ENCODE results near the gene OR2T1. TPM values are rescaled to one million over a fixed set of nuclear protein-coding genes. Genes with fewer than 3 reads are reported as not detected.
"Not testable (repeated sequence)": the region's sequence is repeated elsewhere in the genome, so short reads cannot be mapped to it uniquely, and the experiment has no call there.

Gene OR2T1
- polyA plus RNA-seq, 1 of the 3 experiments (the other 2 are of a cell fraction) = not detected

DNA sequence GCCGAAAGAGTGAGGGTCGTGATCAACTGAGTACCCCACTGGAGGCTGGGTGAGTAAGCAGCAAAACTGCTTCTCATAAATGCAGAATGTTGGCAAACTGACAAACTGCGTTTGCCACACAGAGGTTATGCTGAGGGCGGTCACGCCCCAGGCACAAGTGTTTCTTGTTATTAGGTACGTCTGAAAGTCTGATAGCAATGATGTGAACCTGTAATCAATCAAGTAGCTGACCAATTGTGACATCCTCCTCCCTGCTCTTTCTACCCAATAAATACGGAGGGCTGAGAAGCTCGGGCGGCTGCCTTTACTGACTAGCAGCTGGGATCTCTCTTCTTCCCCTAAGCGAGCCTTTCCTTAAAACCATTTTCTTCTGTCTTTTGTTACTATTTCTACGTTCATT, 28.8 kb downstream of the OR2T1 start:
- H3K9me2 ChIP-seq; POLR2A ChIA-PET; H3K9ac ChIP-seq; H3K27ac ChIP-seq (ENCODE audit: low read depth in 2 of 2, low read length in 1 of 2); H2AFZ ChIP-seq (ENCODE audit: low read depth); H3F3A ChIP-seq (replicated peaks; ENCODE audit: insufficient read depth); H3K4me2 ChIP-seq; H4K20me1 ChIP-seq (ENCODE audit: insufficient read depth); H3K36me3 ChIP-seq (replicated peaks in 1 of 2; ENCODE audit: control insufficient read depth in 1 of 2, insufficient read depth in 2 of 2, low read length in 1 of 2); H3K9me3 ChIP-seq; CTCF ChIA-PET; H3K4me1 ChIP-seq (ENCODE audit: control insufficient read depth in 1 of 2, insufficient read depth in 2 of 2, low read depth in 1 of 2, low read length in 1 of 2); H3K27me3 ChIP-seq (ENCODE audit: insufficient read depth); DNase-seq; H3K79me2 ChIP-seq (ENCODE audit: insufficient read depth); H3K4me3 ChIP-seq (ENCODE audit: low read depth in 2 of 2, low read length in 1 of 2): not testable (repeated sequence)
- 3% methylated on average over 11 of the region's 11 CpGs for WGBS (ENCODE audit: low lambda C conversion rate)

DNA sequence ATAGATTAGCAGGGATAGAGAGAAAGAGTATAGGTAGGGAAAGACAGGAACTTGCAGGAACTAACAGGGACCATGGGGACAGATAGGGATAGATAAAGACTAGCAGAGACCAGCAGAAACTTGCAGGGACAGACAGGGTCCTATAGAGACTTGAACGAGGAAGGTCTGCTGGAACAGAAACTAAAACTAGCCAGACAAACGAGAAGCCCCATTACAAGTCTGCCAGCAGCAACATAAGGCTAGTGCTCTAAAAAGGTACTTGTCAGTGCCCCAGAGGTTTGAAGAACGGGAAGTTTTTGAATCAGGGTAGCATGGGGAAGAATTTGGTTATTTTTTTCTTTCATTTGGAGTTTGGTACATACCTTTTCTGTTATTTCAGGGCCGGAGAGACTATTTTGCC, 29.4 kb downstream of the OR2T1 start:
- H3K9ac ChIP-seq; POLR2A ChIA-PET; H3K4me3 ChIP-seq (ENCODE audit: low read depth in 2 of 2, low read length in 1 of 2); H3K27me3 ChIP-seq (ENCODE audit: insufficient read depth); H3K36me3 ChIP-seq (replicated peaks in 1 of 2; ENCODE audit: control insufficient read depth in 1 of 2, insufficient read depth in 2 of 2, low read length in 1 of 2); CTCF ChIA-PET; H3K27ac ChIP-seq (ENCODE audit: low read depth in 2 of 2, low read length in 1 of 2); H2AFZ ChIP-seq (ENCODE audit: low read depth); H3K9me3 ChIP-seq; H3K4me1 ChIP-seq (ENCODE audit: control insufficient read depth in 1 of 2, insufficient read depth in 2 of 2, low read depth in 1 of 2, low read length in 1 of 2); H3K4me2 ChIP-seq; DNase-seq; H3K79me2 ChIP-seq (ENCODE audit: insufficient read depth); H4K20me1 ChIP-seq (ENCODE audit: insufficient read depth); H3F3A ChIP-seq (replicated peaks; ENCODE audit: insufficient read depth); H3K9me2 ChIP-seq: not testable (repeated sequence)
- WGBS (ENCODE audit: low lambda C conversion rate) = 1% methylated on average over 4 of the region's 4 CpGs

DNA sequence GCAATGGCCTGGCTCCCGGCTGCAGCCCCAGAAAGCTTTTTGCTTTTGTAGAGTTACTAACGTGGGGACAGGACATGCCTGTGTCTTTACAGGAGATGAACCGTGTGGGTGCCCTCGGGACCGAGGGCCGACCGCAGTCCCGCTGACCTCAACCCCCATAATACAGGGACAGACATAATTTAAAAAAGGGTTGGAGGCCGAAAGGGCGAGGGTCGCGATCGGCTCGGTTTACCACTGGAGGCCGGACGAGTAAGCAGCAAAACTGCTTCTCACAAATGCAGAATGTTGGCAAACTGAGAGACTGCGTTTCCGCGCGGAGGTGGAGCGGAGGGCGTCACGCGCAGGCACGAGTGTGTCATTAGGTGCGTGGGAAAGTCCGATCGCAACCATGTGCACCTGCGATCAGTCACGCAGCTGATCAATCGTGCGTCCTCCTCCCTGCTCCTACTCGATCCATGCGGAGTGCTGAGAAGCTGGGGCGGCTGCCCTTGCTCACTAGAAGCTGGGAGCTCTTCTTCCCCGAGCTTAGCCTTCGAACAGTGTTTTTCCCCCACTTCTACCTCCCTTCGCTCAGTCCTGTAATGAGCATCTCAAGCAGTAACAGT, 31.1 kb downstream of the OR2T1 start:
- H3K27ac ChIP-seq (ENCODE audit: low read depth in 2 of 2, low read length in 1 of 2); H3K9me2 ChIP-seq; H3K9me3 ChIP-seq; H3K79me2 ChIP-seq (ENCODE audit: insufficient read depth); POLR2A ChIA-PET; H3K4me3 ChIP-seq (ENCODE audit: low read depth in 2 of 2, low read length in 1 of 2); H3K4me2 ChIP-seq; CTCF ChIA-PET; H3K36me3 ChIP-seq (replicated peaks in 1 of 2; ENCODE audit: control insufficient read depth in 1 of 2, insufficient read depth in 2 of 2, low read length in 1 of 2); H3K27me3 ChIP-seq (ENCODE audit: insufficient read depth); H4K20me1 ChIP-seq (ENCODE audit: insufficient read depth); H3K4me1 ChIP-seq (ENCODE audit: control insufficient read depth in 1 of 2, insufficient read depth in 2 of 2, low read depth in 1 of 2, low read length in 1 of 2); H2AFZ ChIP-seq (ENCODE audit: low read depth); DNase-seq; H3K9ac ChIP-seq; H3F3A ChIP-seq (replicated peaks; ENCODE audit: insufficient read depth): not testable (repeated sequence)
- 37% methylated on average over 27 of the region's 38 CpGs for WGBS (ENCODE audit: low lambda C conversion rate)

DNA sequence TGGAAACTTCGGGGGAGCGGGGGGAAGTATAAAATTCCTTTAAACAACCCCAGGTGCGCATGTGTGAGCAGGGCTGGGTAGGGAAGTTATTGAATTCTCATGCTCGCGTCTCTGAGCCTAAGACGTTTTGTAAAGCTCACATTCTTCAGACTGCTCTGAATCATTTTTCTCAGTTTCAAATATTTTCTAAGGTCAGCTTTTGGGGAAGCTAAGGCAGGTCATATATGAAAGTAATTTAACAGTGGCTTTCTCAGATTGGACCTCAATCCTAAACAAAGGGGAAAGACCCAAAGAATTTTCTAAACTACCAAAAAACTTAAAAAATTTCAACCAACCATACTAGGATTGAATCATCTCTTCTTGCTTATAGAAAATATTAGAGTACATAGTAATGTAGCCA, 32.1 kb downstream of the OR2T1 start:
- H3K27me3 ChIP-seq (ENCODE audit: insufficient read depth); H3F3A ChIP-seq (replicated peaks; ENCODE audit: insufficient read depth); H3K27ac ChIP-seq (ENCODE audit: low read depth in 2 of 2, low read length in 1 of 2); DNase-seq; POLR2A ChIA-PET; H4K20me1 ChIP-seq (ENCODE audit: insufficient read depth); H3K4me1 ChIP-seq (ENCODE audit: control insufficient read depth in 1 of 2, insufficient read depth in 2 of 2, low read depth in 1 of 2, low read length in 1 of 2); H3K9me2 ChIP-seq; H3K79me2 ChIP-seq (ENCODE audit: insufficient read depth); H3K9ac ChIP-seq; H2AFZ ChIP-seq (ENCODE audit: low read depth); H3K4me3 ChIP-seq (ENCODE audit: low read depth in 2 of 2, low read length in 1 of 2); CTCF ChIA-PET; H3K9me3 ChIP-seq; H3K36me3 ChIP-seq (replicated peaks in 1 of 2; ENCODE audit: control insufficient read depth in 1 of 2, insufficient read depth in 2 of 2, low read length in 1 of 2); H3K4me2 ChIP-seq: not testable (repeated sequence)
- WGBS (ENCODE audit: low lambda C conversion rate) = 20% methylated on average over 6 of the region's 6 CpGs

DNA sequence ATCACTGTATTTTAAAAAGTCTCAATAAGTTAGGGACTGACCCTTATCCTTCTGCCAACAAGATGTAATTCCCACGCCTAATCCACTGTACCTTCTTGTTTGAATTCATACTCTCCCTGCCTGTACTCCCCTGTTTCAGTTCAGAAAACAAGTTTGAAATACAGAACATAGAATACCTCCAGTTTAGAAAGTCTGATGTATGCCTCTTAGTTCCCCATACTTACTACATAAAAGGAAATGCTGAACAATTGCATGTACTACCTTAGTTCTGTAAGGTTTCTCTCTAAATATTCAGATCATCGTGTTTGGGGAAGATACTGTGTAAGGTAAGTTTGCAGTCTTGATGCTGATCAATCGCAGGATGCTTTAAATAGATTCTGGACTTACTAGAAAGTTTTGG, 33.5 kb downstream of the OR2T1 start:
- CTCF ChIA-PET; H3K4me2 ChIP-seq; DNase-seq; H3K9me3 ChIP-seq; H3K79me2 ChIP-seq (ENCODE audit: insufficient read depth); H2AFZ ChIP-seq (ENCODE audit: low read depth); H3K36me3 ChIP-seq (replicated peaks in 1 of 2; ENCODE audit: control insufficient read depth in 1 of 2, insufficient read depth in 2 of 2, low read length in 1 of 2); H3F3A ChIP-seq (replicated peaks; ENCODE audit: insufficient read depth); H3K4me1 ChIP-seq (ENCODE audit: control insufficient read depth in 1 of 2, insufficient read depth in 2 of 2, low read depth in 1 of 2, low read length in 1 of 2); H3K9ac ChIP-seq; H3K27me3 ChIP-seq (ENCODE audit: insufficient read depth); H3K4me3 ChIP-seq (ENCODE audit: low read depth in 2 of 2, low read length in 1 of 2); H3K27ac ChIP-seq (ENCODE audit: low read depth in 2 of 2, low read length in 1 of 2); H3K9me2 ChIP-seq; POLR2A ChIA-PET; H4K20me1 ChIP-seq (ENCODE audit: insufficient read depth): not testable (repeated sequence)
- WGBS (ENCODE audit: low lambda C conversion rate) = 0% methylated on average over 3 of the region's 3 CpGs

DNA sequence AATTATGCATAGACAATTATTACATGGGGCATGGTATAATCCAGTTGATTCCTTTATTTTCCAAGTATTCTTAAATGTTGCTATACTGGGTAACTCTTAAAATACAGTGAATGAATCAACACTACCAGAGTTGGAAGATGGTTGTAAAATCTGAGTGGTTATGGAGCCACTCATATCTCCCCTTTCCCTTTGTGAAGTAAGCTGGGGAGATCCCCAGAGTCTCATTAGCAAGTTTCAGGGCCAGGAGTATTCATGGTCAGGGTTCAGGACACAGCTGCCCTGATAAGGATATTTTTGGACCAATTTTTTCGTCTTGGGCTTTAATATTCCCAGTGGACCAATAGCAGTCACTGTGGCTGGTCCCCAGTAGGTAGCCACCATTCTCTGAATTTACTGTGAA, 35.8 kb downstream of the OR2T1 start:
- H2AFZ ChIP-seq (ENCODE audit: low read depth); H3K4me2 ChIP-seq; H3K9me3 ChIP-seq; H3K4me3 ChIP-seq (ENCODE audit: low read depth in 2 of 2, low read length in 1 of 2); POLR2A ChIA-PET; CTCF ChIA-PET; H3K4me1 ChIP-seq (ENCODE audit: control insufficient read depth in 1 of 2, insufficient read depth in 2 of 2, low read depth in 1 of 2, low read length in 1 of 2); H3K9ac ChIP-seq; H3K27ac ChIP-seq (ENCODE audit: low read depth in 2 of 2, low read length in 1 of 2); H4K20me1 ChIP-seq (ENCODE audit: insufficient read depth); H3K36me3 ChIP-seq (replicated peaks in 1 of 2; ENCODE audit: control insufficient read depth in 1 of 2, insufficient read depth in 2 of 2, low read length in 1 of 2); DNase-seq; H3K27me3 ChIP-seq (ENCODE audit: insufficient read depth); H3K9me2 ChIP-seq; H3K79me2 ChIP-seq (ENCODE audit: insufficient read depth); H3F3A ChIP-seq (replicated peaks; ENCODE audit: insufficient read depth): not testable (repeated sequence)
- WGBS (ENCODE audit: low lambda C conversion rate) = 0% methylated on average over 1 of the region's 1 CpG

DNA sequence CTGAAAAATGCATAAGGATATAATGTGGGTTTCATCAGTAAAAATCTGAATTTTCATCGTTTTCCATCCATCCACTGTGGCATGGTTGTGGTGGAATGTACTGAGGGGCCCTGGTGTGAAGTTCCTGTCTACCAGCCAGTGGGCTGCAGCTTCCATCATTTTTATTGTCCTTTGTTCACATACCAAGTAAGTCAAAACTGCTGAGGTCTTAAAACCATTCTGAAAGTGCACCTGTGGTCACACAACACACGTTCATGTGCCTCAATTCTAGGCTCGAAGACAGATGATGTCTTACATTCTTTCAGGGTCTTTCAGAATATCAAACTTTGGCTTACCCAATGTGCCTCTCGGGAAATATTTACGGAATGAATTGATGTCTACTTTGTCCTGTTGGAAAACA, 36.4 kb downstream of the OR2T1 start:
- H3K9me3 ChIP-seq; H3F3A ChIP-seq (replicated peaks; ENCODE audit: insufficient read depth); H3K4me2 ChIP-seq; H3K4me1 ChIP-seq (ENCODE audit: control insufficient read depth in 1 of 2, insufficient read depth in 2 of 2, low read depth in 1 of 2, low read length in 1 of 2); CTCF ChIA-PET; H3K9ac ChIP-seq; DNase-seq; H3K9me2 ChIP-seq; H3K79me2 ChIP-seq (ENCODE audit: insufficient read depth); H3K4me3 ChIP-seq (ENCODE audit: low read depth in 2 of 2, low read length in 1 of 2); H3K36me3 ChIP-seq (replicated peaks in 1 of 2; ENCODE audit: control insufficient read depth in 1 of 2, insufficient read depth in 2 of 2, low read length in 1 of 2); H3K27me3 ChIP-seq (ENCODE audit: insufficient read depth); H4K20me1 ChIP-seq (ENCODE audit: insufficient read depth); H3K27ac ChIP-seq (ENCODE audit: low read depth in 2 of 2, low read length in 1 of 2); POLR2A ChIA-PET; H2AFZ ChIP-seq (ENCODE audit: low read depth): not testable (repeated sequence)
- 0% methylated on average over 5 of the region's 5 CpGs for WGBS (ENCODE audit: low lambda C conversion rate)
